NCI-H2196 treated with DMSO at 0.1 percent for 48 hours (cell line): ENCODE measurements around the gene DNAH17.

Experiments used
- DNase-seq: peaks from one replicate; lab custom pipeline; 2025; ENCODE audit not compliant: unreplicated experiment; lab: John Stamatoyannopoulos, UW

DNAH17 gene

GRCh38 chr17:78396441-78397337 is 180.5 kb downstream of the DNAH17 start:
- peak; percentile 50 for DNase-seq

- no peak for DNase-seq
Measured at GRCh38 chr17:78395155-78395554, 182.0 kb downstream of the DNAH17 start.

GRCh38 chr17:78394209-78394608 is 183.0 kb downstream of the DNAH17 start:
- peak; percentile 95 for DNase-seq

DNA sequence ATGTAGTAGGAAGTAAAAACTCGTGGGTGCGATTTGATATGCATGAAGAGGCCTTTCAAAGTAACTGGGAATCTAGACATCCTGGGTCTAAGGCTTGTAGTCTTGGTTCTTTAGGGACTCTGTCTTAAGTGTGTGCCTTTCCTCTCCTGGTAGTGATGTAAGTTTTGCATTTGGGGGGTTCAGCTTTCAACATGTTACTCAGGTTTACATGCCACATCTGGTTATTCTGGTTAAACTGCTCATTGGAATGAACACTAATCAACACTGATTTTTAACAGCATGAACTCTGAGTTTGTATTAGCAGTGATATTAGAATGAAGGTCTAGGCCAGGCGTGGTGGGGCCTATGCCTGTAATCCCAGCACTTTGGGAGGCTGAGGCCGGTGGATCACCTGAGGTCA is 183.6 kb downstream of the DNAH17 start:
- DNase-seq, result no peak

- DNase-seq, result no peak
Measured at GRCh38 chr17:78392295-78392694, 184.9 kb downstream of the DNAH17 start.

- DNase-seq, result no peak
Measured at GRCh38 chr17:78391843-78392242, 185.4 kb downstream of the DNAH17 start.

- no peak for DNase-seq
Measured at GRCh38 chr17:78391051-78391431, 186.2 kb downstream of the DNAH17 start.

DNA sequence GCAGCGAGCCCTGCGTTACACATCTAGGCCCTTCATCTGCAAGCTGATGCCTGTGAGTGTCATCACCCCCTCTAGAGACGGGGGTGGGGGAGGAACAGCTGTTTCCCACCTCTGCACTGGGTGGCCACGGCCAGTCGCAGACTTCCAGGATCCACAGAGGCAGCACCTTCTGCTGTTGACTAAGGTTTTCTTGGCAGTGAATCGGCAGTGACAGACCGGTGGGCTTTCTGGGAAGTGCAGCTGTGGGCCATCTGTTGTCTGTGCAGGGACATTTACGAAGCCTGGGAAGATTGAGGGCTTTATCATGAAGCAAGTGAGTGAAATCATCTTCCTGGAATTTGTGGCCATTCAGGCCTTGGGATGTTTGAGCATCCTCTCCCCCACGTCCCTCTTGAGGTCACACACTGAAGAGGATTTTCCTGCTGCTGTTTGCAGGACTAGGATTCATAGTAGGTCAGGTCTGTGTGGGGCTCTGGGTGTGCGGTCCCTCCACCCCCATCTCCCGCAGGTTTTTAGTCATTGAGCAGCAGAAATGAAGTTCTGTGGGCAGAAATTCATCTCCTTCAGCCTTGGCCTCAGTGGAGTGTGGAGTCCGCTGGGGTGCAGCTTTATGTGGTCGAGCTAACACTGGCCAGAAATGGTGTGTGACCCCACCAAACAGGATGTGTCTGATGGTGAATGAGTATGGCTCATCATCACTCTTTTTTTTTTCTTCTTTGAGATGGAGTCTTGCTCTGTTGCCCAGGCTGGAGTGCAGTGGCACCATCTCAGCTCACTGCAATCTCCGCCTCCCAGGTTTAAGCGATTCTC is 186.8 kb downstream of the DNAH17 start:
- DNase-seq, result no peak

DNA sequence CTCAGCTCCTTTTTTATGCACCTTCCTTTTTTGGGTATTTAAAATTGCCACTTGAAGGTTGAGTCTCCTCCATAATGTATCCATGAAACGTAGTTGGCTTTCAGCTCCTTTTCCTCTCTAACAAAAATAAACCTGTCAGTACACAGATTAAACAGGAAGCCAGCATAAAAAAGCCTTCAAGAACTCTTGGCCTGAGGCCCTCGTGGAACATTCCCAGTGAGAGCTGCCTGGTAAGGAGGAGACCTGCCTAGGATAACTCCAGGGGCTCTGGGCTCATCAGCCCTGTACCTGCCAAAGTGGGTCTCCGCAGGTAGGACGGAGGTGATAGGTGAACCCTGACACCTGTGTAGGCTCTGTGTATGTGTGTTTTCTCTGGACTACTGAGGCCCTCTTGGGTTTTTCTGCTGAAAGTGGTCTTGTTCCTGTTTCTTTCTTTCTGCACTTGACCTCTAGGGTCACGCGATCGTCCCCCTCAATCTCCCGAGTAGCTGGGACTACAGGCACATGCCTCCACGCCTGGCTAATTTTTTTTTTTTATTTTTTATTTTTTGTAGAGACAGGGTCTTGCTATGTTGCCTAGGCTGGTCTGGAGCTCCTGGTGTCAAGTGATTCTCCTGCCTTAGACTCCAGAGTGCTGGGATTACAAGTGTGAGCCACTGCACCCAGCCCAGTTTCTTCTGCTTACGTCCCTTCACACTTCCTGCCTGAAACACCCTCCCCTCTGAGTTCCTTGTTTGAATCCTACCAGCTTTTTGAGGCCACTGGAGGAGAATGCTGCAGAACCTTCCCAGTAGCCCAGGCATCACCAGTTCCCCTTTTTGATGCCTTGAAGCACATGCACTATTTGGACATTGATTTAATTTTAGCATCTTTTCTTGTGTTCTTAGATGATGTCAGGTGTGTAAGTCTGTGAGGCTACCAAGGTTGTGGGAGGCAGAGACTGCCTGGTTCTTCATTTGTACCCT is 188.9 kb downstream of the DNAH17 start:
- DNase-seq, result no peak

GRCh38 chr17:78384479-78385175 is 192.6 kb downstream of the DNAH17 start:
- DNase-seq, result no peak

- DNase-seq, result no peak
Measured at GRCh38 chr17:78383725-78384471, 193.3 kb downstream of the DNAH17 start.

DNA sequence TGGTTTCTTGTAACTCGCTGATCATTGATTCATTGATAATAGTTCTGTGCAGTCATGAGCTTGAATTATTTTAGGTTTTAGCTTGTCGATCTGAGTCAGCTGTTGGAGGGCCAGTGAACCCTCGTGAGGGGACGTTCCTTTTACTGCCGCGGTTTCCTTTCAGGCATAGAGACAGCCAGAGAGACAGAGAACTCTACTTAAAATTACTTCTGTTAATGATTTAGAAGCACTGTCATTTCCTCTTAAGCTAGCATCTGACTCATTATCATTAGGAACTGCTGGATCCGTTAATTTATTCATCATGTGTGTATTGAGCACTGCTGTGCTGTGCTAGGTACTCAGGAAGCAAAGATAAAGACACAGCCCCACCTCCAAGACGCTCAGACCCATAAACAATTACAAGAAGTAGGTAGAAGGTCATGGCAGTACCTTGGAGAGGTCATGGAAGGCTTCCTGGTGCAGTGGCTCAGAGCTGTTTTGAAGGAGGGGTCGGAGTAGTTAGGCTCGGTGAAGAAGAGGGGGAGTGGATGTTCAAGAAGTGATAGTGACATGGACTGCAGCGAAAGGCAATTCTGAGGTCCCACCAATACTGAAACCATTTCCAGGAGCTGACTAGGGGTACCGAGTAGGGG is 195.5 kb downstream of the DNAH17 start:
- DNase-seq, result no peak

GRCh38 chr17:78380370-78380769 is 196.8 kb downstream of the DNAH17 start:
- no peak for DNase-seq

GRCh38 chr17:78379131-78379491 is 198.1 kb downstream of the DNAH17 start:
- no peak for DNase-seq

DNA sequence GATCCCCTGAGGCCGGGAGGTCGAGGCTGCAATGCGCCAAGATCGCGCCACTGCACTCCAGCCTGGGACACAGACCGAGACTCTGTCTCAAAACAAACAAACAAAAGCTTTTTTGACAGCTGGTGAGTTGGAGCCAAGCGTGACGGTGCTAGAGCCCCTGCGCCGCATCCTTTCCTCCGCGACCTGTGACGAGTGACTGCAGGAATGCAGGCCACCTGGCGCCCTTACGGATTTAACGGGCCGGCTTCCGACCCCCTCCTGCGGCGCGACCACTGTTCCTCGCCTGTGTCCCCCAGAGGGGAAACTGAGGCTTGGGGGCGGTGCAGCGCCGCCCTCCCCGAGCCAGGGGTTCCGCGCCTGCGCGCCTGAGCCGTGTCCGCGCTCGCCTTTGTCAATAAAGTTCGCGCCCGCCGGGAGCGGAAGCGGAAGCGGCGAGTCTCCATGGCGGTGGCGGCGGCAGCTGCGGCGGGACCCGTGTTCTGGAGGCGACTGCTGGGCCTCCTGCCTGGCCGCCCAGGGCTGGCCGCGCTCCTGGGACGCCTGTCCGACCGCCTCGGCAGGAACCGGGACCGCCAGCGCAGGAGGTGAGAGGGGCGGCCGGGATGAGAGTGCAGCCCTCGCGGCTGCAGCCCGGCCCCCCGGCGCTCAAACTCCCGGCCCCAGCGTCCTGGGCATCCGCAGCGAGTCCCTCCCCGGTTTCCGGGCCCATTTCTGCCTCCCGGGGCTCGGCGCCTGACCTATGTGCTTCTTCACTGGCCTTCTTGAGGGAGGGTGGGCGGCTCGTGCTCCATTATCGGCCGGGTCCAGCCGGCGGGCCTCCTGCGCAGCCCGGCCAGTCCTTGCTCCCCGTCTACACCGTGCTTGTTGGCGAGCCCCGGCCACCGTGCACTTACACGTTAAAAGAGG is 198.7 kb downstream of the DNAH17 start, which contains the start of gene PGS1:
Gene PGS1, plus strand, starts transcription at position 425 of the 906 bp plus-strand sequence. Its CDS starts 17 bp downstream, at position 442.
- peak; percentile 70 for DNase-seq

GRCh38 chr17:78377858-78378224 is 199.4 kb downstream of the DNAH17 start:
- no peak for DNase-seq

DNA sequence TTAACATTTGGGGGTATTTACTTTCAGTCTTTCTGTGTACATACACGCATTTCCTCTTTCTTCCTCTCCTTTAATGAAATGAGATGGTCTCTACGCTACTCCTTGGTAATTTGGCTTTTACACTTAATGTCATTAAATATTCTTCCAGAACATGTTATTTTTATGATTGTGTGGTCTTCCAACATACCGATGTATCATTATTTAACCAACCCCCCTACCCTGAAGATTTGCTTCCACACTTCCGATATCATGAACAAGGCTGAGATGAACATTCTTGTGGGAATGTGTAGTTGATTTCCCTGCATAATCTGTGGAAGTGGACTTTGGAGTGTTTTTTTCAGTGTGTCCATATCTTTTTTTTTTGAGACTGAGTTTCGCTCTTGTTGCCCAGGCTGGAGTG is 201.0 kb downstream of the DNAH17 start:
- no peak for DNase-seq
